HG02938 (cell line): ENCODE results near the gene MUC4.
"Not testable (repeated sequence)": the region's sequence is repeated elsewhere in the genome, so short reads cannot be mapped to it uniquely, and the experiment has no call there.

Experiments used
- ATAC-seq: cut with Tn5 transposase; IDR thresholded peaks from one replicate; pipeline ENCODE4 v1.9.1; 2021; ENCODE audit warnings: mild to moderate bottlenecking, moderate library complexity; ENCODE audit not compliant: unreplicated experiment

MUC4 gene

DNA sequence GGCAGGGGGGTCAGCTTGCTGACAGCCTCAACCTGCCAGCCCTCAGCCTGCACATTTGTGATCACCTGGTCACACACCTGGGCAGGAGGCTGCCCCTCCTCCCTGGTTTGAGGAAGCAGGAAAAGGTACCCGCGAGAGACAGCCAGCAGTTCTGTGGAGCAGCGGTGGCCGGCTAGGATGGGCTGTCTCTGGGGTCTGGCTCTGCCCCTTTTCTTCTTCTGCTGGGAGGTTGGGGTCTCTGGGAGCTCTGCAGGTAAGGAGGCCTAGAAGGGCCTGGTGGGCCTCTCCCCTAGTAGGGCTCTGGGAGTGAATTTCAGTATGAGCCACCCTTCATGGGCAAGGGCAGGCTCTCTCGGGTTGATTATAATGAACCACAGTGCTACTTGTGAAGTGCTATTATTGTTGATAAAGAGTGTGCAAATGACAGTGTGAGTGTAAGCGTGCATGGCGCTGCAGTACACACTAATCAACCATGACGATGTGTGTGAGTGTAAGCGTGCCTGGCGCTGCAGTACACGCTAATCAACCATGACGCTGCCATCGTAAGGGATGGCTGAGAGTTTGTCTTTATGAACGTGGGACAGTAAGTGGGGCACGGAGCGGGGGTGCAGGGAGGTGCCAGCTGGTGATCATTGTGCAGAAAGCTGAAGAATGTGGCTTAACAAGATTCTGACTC, 90.8 kb downstream of the MUC4 start, which contains the start of gene MUC20:
TSS of gene MUC20 (plus strand) at position 148 of the 676 bp plus-strand sequence. CDS start at position 178, 30 bp downstream.
- not testable (repeated sequence) for ATAC-seq

DNA sequence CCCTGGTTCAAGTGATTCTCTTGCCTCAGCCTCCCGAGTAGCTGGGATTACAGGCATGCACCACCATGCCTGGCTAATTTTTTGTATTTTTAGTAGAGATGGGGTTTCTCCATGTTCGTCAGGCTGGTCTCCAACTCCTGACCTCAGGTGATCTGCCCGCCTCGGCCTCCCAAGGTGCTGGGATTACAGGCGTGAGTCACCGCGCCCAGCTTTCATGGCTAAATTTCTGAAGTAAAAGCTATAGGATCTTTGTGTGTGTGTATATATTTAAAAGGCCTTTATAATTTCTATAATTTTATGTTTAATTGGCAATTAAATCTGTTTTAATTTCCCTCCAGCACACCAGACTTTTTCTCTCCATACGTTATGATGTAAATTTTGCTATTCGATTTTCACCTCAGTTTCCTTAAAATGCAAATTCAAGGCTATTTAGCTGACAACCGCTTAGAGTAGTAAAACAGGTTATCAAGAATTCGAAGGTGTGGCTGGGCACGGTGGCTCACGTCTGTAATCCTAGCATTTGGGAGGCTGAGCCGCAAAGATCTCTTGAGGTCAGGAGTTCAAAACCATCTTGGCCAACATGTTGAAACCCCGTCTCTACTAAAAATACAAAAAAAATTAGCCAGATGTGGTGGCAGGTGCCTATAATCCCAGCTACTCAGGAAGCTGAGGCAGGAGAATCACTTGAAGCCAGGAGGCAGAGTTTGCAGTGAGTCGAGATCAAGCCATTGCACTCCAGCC, 92.0 kb downstream of the MUC4 start:
- not testable (repeated sequence) for ATAC-seq

DNA sequence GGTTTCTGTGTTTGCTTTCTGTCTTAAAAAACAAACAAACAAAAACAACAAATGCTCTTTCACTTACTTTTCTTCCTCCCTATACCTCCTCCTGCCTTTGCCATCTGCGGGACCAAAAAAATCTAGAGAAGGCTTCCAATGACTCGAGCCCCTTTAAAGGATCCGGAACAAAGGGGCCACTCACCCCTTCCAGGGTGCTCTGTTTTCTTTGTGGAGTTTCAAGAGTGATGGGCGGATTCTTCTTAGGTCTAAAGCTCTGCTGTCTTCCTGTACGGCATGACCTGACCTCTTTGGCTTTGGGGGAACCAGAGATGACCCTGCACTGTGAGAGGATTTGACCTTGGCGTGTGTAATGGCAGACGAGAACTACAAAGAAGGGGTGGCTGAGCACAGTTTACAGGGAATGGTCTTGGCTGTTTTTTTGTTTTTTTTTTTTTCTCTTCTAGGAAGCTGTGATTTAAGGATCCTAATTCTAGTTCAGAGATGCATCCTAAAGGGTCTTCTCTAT, 93.2 kb downstream of the MUC4 start:
- no peak for ATAC-seq

DNA sequence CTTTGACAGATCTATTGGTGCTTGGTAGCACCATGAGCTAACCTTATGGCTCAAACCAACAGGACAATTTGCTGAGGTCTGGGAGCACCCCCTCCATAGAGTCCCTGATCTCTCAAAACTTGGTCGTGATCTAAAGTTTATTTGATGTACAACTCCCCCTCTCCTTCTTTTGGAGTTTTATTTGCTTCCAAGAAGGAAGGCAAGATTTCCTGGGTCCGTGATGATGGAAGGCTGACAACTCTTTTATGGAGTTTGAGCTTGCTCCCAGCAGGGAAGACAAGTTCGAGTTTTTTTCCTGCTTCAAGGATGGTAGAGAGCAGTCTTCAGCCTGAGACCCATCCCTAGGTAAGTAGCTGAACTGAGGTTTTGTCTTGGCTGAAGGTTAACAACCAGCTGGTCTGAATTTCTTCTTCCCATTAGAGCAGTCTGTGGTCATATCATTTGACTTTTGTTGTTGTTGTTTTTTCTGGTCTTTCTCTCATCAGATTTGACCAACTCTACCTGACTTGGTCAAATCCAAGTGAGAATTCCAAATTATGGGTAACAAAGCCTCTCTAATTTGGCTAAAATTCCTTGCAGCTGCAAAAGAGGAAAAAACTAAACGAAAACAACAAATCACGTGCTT, 93.8 kb downstream of the MUC4 start:
- ATAC-seq: no peak

DNA sequence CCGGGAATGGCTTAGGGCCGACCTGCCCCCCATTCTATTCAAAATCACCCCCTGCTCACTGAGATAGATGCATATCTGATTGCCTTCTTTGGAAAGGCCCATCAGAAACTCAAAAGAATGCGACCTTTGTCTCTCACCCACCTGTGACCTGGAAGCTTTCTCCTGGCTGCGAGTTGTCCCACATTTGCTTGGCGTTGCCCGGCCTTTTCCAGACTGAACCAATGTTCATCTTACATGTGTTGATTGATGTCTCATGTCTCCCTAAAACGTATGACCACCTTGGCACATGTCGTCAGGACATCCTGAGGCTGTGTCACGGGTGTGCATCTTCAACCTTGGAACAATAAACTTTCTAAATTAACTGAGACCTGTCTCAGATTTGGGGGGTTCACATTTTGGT, 94.3 kb downstream of the MUC4 start:
- no peak for ATAC-seq

DNA sequence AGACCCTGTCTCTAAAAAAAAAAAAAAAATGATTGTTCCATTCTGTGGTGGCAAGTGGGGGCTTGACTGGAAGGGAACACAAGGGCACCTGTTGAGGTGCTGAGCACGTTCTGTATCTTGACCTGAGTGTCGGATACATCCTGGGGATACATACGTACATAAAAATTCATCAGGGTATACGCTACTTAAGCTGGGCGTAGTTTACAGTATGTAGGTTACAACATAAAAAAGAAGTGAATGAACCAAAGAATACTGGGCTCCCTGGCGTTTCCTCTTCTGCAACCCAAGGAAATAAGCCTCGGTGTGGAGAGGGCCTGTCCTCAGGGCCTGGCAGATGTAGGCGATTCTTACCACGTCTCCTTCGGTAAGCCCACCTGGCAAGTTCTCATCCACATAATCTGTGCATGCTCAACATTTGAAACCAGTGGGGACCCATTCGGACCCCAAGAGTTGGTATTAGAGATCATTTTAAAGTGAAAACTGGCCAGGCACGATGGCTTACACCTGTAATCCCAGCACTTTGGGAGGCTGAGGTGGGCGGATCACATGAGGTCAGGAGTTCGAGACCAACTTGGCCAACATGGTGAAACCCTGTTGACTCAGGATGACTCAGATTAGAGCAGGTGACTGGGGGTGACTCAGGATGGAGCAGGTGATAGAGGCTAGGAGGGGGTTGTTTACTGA, 96.0 kb downstream of the MUC4 start:
- ATAC-seq: no peak

DNA sequence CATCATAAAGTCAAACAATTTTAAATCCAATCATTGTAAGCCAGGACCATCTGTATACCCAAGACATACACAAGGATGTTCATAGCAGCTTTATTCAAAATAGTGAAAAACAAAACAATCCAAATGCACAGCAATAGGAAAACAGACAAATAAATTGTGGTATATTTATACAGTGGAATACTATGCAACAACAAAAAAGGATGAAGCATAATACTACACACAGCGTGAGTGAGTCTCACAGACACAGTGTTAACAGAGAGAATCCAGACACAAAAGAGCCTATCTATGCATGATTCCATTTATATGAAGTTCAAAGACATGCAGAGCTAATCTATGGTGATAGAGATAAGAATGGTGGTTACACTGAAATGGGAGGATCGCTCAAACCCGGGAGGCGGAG, 96.6 kb downstream of the MUC4 start:
- no peak for ATAC-seq

DNA sequence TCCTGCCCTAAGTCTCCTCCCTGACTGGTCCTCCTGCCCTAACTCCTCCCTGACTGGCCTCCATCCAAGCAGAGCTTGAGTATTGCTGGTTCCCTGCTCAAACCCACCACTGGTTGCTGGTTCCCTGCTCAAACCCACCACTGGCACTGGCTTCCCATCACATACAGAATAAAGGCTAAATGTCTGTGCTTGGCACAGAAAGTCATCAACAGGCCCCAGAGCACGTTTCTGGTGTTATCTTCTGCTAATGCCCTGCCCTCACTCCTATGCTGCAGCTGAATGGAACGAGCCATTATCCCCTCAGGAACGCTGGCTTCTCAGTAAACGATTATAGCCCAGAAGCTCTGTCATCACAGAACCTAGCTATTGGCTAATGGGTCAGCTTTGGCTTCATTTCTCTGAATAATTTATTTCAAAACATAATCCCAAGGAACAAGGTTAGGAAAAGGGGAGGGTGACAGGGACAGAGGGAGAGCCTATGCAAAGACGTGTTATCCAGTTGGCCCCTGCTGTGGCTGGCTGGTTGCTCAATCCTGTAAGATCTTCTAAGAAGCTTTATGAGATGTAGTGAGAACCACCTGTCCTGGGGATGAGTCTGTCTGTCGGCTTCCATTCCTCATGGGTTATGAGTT, 97.2 kb downstream of the MUC4 start:
- ATAC-seq: no peak

DNA sequence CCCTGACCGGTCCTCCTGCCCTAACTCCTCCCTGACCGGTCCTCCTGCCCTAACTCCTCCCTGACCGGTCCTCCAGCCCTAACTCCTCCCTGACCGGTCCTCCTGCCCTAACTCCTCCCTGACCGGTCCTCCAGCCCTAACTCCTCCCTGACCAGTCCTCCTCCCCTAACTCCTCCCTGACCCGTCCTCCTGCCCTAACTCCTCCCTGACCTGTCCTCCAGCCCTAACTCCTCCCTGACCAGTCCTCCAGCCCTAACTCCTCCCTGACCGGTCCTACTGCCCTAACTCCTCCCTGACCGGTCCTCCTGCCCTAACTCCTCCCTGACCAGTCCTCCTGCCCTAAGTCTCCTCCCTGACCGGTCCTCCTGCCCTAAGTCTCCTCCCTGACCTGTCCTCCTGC, 98.6 kb downstream of the MUC4 start:
- not testable (repeated sequence) for ATAC-seq

DNA sequence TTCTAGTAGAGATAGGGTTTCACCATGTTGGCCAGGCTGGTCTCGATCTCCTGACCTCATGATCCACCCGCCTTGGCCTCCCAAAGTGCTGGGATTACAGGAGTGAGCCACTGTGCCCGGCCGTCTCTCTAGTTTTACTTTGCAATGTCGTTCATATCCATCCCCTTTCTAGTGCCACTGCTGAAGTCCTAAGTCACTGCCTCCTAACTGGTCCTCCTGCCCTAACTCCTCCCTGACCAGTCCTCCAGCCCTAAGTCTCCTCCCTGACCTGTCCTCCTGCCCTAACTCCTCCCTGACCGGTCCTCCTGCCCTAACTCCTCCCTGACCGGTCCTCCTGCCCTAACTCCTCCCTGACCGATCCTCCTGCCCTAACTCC, 99.2 kb downstream of the MUC4 start:
- not testable (repeated sequence) for ATAC-seq

DNA sequence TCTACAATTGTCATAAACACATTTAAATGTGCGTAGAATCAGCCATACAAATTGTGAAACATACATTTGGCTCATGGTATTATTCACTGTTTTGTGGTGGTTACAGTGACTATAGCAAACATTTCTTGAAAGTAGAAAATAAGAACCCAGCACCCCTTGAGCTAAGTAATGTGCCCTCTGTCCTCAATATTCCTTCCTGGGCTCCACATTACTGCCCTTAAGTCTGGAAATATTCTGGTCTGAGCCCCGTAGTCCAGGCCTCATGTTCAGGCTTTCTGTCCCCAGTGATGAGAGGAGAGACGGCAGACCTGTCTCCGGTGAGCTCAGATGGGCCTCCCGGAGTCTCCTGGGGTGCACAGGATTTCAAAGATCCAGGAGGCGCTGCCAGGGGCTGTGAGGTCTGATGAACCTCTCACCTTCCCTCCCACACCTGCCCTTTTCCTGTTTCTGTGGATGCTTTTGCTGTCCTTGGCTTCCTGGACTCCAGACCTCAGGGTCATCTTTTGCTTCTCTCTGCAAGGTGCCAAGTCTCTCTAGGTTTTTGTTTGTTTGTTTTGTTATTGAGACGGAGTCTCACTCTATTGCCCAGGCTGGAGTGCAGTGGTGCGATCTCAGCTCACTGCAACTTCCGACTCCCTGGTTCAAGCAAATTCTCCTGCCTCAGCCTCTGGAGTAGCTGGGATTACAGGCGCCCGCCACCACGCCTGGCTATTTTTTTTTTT, 99.8 kb downstream of the MUC4 start:
- no peak for ATAC-seq

DNA sequence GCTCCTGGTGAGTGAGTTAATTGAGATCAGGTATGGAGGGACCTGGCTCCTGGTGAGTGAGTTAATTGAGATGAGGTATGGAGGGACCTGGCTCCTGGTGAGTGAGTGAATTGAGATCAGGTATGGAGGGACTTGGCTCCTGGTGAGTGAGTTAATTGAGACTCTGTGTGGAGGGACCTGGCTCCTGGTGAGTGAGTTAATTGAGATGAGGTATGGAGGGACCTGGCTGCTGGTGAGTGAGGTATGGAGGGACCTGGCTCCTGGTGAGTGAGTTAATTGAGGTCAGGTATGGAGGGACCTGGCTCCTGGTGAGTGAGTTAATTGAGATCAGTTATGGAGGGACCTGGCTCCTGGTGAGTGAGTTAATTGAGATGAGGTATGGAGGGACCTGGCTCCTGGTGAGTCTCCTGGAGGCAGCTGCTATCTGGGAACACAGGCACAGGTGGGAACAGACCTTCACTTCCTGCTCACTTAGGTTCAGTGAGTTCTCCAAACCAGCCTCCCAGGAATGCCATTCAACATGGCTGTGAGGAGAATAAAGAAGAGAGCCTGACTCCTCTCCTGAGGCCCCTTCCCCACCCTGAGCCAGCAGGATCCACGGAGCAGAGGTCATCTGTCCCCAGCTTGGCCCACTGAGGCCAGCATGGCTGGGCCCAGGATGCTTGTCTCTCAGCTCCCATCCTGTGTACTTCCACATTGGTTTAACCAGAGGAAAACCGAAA, 100.5 kb downstream of the MUC4 start:
- ATAC-seq: not testable (repeated sequence)

DNA sequence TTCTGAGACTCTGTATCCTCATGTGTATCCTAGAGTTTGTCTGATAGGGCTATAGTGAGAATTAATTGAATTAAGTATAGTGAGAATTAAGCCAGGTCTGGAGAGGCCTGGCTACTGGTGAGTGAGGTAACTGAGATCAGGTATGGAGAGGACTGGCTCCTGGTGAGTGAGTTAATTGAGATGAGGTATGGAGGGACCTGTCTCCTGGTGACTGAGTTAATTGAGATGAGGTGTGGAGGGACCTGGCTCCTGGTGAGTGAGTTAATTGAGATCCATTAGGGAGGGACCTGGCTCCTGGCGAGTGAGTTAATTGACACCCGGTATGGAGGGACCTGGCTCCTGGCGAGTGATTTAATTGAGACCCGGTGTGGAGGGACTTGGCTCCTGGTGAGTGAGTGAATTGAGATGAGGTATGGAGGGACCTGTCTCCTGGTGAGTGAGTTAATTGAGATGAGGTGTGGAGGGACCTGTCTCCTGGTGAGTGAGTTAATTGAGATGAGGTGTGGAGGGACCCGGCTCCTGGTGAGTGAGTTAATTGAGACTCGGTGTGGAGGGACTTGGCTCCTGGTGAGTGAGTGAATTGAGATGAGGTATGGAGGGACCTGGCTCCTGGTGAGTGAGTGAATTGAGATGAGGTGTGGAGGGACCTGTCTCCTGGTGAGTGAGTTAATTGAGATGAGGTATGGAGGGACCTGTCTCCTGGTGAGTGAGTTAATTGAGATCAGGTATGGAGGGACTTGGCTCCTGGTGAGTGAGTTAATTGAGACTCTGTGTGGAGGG, 101.4 kb downstream of the MUC4 start:
- ATAC-seq: not testable (repeated sequence)

DNA sequence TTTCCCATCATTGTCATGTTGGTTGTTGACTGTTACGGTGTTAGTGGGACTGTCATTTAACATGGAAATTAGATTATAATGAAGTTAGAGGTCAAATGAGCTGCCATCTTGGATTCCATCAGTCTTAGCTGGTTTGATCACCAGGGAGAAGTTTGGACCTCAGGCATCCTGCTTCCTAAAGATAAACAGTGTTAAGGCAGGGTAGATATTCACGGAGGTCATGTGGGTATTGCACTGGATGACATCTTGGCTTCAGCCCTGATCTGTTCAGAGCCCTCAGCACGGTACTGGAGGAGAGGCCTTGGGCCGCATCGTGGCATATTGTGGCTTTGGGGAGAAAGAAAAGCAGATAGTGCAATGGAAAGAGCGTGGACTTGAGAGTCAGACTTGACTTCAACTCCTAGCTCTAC, 102.0 kb downstream of the MUC4 start:
- no peak for ATAC-seq

DNA sequence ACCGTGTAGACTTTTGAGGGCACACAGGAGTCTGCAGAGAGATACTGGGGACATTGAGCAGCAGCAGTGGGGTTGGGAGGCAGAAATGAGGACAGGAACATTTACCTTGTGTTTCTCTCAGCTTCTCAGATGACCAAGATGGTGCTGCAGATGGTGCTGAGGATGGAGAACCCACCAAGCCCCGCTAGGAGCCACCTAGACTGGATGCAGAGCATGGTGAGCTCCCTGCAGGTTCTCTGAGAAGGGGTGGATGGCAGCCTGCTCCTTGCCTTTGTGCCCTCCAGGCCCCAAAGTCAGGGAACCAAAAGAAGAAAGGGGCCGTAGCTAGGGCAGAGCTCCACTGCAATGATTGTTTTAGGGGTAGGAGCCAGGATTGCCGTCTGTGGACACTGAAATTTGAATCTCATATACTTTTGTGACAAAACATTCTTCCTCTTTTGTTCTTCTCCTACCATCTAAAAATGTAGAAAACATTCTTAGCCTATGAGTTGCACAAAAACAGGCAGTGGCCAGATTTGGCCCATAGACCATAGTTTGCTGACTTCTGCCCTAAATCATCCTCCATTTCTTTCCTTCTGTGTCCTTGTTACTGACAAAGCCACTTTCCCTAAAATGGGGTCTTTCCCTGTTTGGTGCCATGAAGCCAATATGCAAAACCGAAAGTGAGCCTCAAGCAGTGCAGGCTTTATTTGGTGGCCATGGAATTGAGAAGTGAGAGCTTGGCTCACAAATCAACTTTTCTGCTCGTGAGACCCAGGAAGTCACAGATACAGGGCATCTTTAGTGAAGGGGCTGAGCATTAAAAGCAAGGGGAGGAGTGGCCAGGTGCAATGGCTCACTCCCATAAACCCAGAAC, 102.9 kb downstream of the MUC4 start:
- ATAC-seq: no peak

DNA sequence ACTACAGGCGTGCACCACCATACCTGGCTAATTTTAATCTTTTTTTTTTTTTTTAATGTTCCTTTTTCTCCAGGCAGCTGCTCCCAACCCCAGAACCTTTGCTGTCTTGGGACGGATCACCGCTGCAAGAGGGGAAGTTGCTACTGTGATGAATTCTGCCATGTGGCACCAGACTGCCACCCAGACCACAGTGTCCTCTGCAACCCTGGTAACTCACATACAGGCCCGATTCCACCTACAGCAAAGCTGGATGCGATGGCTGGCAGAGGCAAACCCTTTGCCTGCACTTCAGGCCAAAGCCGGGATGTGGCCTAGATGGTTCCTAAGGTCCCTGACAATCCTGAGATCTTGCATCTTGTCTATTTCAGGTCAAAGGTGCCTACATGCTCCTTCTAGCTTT, 103.7 kb downstream of the MUC4 start:
- ATAC-seq: no peak

DNA sequence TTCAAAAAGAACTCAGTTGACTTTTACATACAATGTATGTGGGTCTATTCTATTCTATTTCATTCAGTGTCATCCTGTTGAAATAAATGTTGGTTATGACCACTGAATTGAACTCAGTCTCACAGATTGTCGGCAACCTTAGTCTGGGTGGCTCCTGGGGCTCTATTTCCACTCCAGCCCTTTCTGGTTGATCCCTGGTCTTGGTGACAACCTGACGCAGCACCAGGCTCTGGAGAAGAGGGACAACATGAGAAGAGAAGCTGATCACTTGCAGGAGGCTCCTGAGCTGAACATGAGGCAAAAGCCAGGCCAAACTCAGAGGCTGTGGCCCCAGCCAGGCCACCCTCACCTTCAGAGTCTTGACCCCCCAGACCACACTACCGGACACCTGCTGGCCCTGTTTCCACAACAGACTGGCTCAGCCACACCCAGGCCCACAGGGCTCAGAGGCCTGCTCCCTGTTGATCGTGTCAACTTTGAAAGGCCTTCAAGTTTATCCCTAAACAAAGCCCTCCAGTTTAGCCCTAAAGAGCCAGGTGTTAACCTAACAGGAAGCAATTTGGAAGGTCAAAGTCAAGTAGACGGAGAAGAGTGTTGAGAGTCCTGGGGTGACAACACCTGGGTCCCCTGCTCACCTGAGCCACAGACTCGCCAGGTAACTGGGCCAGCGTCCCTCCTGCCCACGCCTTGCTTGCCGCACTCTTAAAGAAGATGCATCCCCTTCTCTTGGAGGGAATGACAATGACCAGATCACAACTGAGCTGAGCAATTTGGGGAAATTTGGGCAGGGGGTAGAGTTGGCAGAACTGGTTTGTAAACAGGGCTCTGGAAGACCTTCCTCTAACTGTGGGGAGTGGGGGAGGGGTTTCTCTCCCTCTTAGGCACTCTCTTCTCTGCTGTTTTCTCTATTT, 106.4 kb downstream of the MUC4 start:
- ATAC-seq: no peak
